Hair follicle dermal papilla cell (primary cell): Measurements from ENCODE around the gene PRR13. TPM values are rescaled to one million over a fixed set of nuclear protein-coding genes. Genes with fewer than 3 reads are reported as not detected.

ENCODE experiments used
- total RNA-seq: library from RNA; depleted of rRNA; stranded (reverse); fragments of >200 nt; gene quantifications from 2 replicates; pipeline ENCODE4 v1.2.3, GENCODE V29; 2012

PRR13 gene
- total RNA-seq, result 50.5 and 59.4 TPM in 2 replicates

GRCh38 chr12:53441040-53441833 is at the start of gene PRR13:
Gene PRR13, plus strand, starts transcription at chr12:53441734. Its CDS starts 981 bp downstream, at chr12:53442715.

DNA sequence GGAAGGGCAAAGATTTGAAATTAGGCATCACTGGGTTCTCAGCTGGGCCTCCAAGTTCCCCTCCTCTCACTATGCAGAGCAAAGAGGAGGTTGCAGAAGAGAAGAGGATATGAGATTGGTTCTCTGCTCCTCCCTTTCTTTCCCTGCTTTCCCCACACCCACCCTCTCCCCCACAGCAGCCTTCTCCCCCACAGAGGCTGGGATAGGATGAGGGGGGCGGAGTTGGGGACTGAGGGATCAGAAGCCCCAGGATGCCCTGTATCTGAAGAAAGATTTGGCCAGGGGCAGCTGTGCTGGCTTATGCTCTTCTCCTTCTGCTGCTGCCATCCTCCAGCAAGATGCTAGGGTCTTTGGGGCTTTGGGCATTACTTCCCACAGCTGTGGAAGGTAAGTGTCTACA is 17.9 kb upstream of the PRR13 start, which contains the start of gene AMHR2:
AMHR2 (plus strand) TSS at position 259 of the 400 bp plus-strand sequence; CDS start at position 339, 80 bp downstream.

DNA sequence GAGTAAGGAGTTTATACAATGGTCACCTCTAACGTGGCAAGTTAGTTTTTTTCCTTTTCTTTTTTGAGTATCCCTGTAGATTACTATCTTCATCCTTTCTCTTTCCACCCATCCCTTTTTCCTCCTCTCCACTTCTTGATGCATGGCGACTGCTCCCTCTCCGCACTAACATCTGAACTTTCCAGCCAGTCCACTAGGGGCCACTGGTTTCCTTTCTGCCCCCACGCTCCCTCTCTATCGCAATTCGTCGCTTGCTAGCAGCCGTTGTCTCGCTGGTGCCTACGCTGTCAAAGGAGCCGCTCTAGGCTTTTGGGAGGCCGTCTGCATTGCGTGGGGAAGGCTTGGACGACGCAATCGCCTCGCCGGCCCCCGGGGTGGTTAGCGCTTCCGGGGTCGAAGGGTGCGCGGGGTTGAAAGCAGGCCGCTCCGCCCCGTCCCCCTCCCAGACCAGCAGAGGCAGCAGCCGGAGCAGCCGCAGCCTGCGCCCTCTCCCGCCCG is 10.2 kb downstream of the PRR13 start, which contains the start of gene PCBP2:
PCBP2 (plus strand) TSS at position 442 of the 498 bp plus-strand sequence. CDS start 2,699 bp downstream, outside the sequence.

Other genes starting within 250 kb of the PRR13 start
- gene ITGB7, start 234.5 kb upstream of the PRR13 start, total RNA-seq, result 1.3 and 1.8 TPM in 2 replicates
- gene RARG, start 209.5 kb upstream of the PRR13 start, total RNA-seq, result 76.4 and 105 TPM in 2 replicates
- gene ESPL1, start 173.4 kb upstream of the PRR13 start, total RNA-seq, result 1.6 and 1.8 TPM in 2 replicates
- 233 and 253 TPM in 2 replicates for gene PFDN5, start 146.2 kb upstream of the PRR13 start, total RNA-seq
- 38.8 and 39.8 TPM in 2 replicates for gene MYG1, start 142.0 kb upstream of the PRR13 start, total RNA-seq
- 32.1 and 33.5 TPM in 2 replicates for gene AAAS, start 120.1 kb upstream of the PRR13 start, total RNA-seq
- not detected in 2 replicates for gene SP7, start 105.4 kb upstream of the PRR13 start, total RNA-seq
- gene SP1, start 61.6 kb upstream of the PRR13 start, total RNA-seq, result 62.8 and 68.2 TPM in 2 replicates
- not detected in 2 replicates for gene AMHR2, start 17.9 kb upstream of the PRR13 start, total RNA-seq
- gene PCBP2, start 10.4 kb downstream of the PRR13 start, total RNA-seq, result 257 and 260 TPM in 2 replicates
- 51.5 and 53.5 TPM in 2 replicates for gene MAP3K12, start 57.7 kb downstream of the PRR13 start, total RNA-seq
- gene TARBP2, start 59.5 kb downstream of the PRR13 start, total RNA-seq, result 27.4 and 33.4 TPM in 2 replicates
- not detected in 2 replicates for gene NPFF, start 65.8 kb downstream of the PRR13 start, total RNA-seq
- gene ATF7, start 184.6 kb downstream of the PRR13 start, total RNA-seq, result 11.3 and 16.4 TPM in 2 replicates
- gene ATP5MC2, start 234.3 kb downstream of the PRR13 start, total RNA-seq, result 82.6 and 128 TPM in 2 replicates